ENCODE data around the gene MEOX1.

DNA sequence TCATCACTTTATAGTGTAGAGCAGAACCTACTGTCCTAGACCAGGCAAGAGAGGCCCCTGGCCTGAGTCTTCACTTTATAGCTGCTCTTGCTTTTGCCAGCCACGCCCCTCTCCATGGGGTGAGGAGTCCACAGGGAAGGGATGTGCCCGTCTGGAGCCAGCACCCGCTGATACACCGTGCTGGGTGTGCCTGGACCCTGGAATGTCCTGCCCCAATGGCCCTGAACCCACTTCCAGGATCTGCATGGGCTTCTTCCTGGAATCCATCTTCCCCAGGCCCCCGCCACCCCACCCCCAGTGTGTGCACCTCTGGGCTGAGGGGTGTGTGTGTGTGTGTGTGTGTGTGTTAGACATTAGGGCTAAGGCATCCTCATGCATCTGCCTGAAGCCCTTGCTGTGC is 44.9 kb downstream of the MEOX1 start:
- TF ChIP-seq POLR2A (IDR thresholded peaks at IDR 0.05; ENCODE audit: insufficient read depth in 1 of 2, low read depth in 2 of 2, low read length in 2 of 2) (no peak), ZNF292 (CRISPR knock-in tag; IDR thresholded peaks at IDR 0.05; ENCODE audit: borderline replicate concordance, low read depth) (no peak), ZNF432 (CRISPR knock-in tag; IDR thresholded peaks at IDR 0.05; ENCODE audit: borderline replicate concordance) (no peak)
- TF ChIP-seq, protein P1, sequence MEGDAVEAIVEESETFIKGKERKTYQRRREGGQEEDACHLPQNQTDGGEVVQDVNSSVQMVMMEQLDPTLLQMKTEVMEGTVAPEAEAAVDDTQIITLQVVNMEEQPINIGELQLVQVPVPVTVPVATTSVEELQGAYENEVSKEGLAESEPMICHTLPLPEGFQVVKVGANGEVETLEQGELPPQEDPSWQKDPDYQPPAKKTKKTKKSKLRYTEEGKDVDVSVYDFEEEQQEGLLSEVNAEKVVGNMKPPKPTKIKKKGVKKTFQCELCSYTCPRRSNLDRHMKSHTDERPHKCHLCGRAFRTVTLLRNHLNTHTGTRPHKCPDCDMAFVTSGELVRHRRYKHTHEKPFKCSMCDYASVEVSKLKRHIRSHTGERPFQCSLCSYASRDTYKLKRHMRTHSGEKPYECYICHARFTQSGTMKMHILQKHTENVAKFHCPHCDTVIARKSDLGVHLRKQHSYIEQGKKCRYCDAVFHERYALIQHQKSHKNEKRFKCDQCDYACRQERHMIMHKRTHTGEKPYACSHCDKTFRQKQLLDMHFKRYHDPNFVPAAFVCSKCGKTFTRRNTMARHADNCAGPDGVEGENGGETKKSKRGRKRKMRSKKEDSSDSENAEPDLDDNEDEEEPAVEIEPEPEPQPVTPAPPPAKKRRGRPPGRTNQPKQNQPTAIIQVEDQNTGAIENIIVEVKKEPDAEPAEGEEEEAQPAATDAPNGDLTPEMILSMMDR (CRISPR knock-in tag; IDR thresholded peaks at IDR 0.05): no peak
- TF ChIP-seq, protein P2, sequence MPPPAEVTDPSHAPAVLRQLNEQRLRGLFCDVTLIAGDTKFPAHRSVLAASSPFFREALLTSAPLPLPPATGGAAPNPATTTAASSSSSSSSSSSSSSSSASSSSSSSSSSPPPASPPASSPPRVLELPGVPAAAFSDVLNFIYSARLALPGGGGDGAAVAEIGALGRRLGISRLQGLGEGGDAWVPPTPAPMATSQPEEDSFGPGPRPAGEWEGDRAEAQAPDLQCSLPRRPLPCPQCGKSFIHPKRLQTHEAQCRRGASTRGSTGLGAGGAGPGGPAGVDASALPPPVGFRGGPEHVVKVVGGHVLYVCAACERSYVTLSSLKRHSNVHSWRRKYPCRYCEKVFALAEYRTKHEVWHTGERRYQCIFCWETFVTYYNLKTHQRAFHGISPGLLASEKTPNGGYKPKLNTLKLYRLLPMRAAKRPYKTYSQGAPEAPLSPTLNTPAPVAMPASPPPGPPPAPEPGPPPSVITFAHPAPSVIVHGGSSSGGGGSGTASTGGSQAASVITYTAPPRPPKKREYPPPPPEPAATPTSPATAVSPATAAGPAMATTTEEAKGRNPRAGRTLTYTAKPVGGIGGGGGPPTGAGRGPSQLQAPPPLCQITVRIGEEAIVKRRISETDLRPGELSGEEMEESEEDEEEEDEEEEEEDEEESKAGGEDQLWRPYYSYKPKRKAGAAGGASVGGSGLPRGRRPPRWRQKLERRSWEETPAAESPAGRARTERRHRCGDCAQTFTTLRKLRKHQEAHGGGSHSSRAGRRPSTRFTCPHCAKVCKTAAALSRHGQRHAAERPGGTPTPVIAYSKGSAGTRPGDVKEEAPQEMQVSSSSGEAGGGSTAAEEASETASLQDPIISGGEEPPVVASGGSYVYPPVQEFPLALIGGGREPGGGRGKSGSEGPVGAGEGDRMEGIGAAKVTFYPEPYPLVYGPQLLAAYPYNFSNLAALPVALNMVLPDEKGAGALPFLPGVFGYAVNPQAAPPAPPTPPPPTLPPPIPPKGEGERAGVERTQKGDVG (CRISPR knock-in tag; IDR thresholded peaks at IDR 0.05; ENCODE audit: borderline replicate concordance): no peak
